Loucy (cell line): ENCODE measurements around the gene CXCR5.

Experiments used
- EZH2phosphoT487 ChIP-seq: fragments of 200-600 bp; IDR thresholded peaks from 2 replicates; pipeline ENCODE4 v1.6.1; 2018; ENCODE audit warnings: antibody characterized with exemption, mild to moderate bottlenecking, moderate library complexity, borderline replicate concordance
- TF ChIP-seq, protein P1 (sequence below): fragments of 200-600 bp; sonication (generic); conservative IDR thresholded peaks from 2 replicates; pipeline ENCODE4 v1.5.1; 2014; ENCODE audit warnings: mild to moderate bottlenecking, antibody characterized with exemption, low read length

DNA sequence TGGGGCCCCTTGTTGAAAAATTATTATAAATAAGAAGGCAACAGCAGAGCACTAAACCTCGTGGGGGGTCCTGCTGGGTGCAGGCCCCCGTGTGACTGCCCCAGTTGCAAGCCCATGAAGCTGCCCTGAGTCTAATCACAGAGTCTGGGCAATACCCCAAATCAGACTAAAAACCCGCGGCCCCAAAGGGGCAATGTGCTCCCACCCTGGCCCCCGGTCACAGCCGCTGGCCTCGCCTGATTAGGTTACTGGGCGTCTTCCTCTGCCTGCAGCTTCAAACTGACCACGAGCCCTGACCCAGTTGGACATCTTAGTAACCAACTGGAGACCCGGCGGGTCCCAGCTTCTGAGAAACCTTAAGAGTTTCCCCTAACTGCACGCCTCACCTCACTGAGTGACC, 1.6 kb downstream of the CXCR5 start:
- TF ChIP-seq, protein P1, sequence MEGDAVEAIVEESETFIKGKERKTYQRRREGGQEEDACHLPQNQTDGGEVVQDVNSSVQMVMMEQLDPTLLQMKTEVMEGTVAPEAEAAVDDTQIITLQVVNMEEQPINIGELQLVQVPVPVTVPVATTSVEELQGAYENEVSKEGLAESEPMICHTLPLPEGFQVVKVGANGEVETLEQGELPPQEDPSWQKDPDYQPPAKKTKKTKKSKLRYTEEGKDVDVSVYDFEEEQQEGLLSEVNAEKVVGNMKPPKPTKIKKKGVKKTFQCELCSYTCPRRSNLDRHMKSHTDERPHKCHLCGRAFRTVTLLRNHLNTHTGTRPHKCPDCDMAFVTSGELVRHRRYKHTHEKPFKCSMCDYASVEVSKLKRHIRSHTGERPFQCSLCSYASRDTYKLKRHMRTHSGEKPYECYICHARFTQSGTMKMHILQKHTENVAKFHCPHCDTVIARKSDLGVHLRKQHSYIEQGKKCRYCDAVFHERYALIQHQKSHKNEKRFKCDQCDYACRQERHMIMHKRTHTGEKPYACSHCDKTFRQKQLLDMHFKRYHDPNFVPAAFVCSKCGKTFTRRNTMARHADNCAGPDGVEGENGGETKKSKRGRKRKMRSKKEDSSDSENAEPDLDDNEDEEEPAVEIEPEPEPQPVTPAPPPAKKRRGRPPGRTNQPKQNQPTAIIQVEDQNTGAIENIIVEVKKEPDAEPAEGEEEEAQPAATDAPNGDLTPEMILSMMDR = no peak
- TF ChIP-seq EZH2phosphoT487 = no peak
